SK-N-SH treated with all-trans-retinoic acid at 6 μM for 48 hours (cell line): Measurements from ENCODE around the gene SLC25A48.

Source experiments
- ATAC-seq: fragments of 200-7000 bp; cut with Tn5 transposase; 3 replicates; pipeline ENCODE4 v1.9.1; 2020; ENCODE audit warnings: mild to moderate bottlenecking, moderate library complexity
- ARNTL ChIP-seq: fragments of 450-650 bp; formaldehyde crosslinking; IDR thresholded peaks from 2 replicates; pipeline ENCODE4 v1.5.0; 2020; ENCODE audit warnings: low read depth, mild to moderate bottlenecking, moderate library complexity, borderline replicate concordance
- BACH2 ChIP-seq: fragments of 250-450 bp; sonication (Bioruptor Pico); IDR thresholded peaks from 2 replicates; pipeline ENCODE4 v1.9.0; 2021; ENCODE audit warnings: mild to moderate bottlenecking, borderline replicate concordance
- CSDC2 ChIP-seq: fragments of 250-450 bp; sonication (Bioruptor Pico); IDR thresholded peaks from 2 replicates; pipeline ENCODE4 v1.5.0; 2020; ENCODE audit warnings: mild to moderate bottlenecking, moderate library complexity
- CSRNP3 ChIP-seq: fragments of 250-450 bp; sonication (Bioruptor Pico); IDR thresholded peaks from 2 replicates; pipeline ENCODE4 v1.5.1; 2021; ENCODE audit warnings: mild to moderate bottlenecking, moderate library complexity
- ESRRG ChIP-seq: fragments of 250-450 bp; sonication (Bioruptor Pico); IDR thresholded peaks from 2 replicates; pipeline ENCODE4 v1.6.1; 2021; ENCODE audit warnings: mild to moderate bottlenecking
- GLIS3 ChIP-seq: fragments of 250-450 bp; sonication (Bioruptor Pico); IDR thresholded peaks from 2 replicates; pipeline ENCODE4 v1.5.0; 2020; ENCODE audit warnings: mild to moderate bottlenecking, moderate library complexity
- ISL1 ChIP-seq: fragments of 250-450 bp; sonication (Bioruptor Pico); IDR thresholded peaks from 2 replicates; pipeline ENCODE4 v2.1.2; 2022; ENCODE audit warnings: mild to moderate bottlenecking, moderate library complexity
- OSR1 ChIP-seq: fragments of 250-450 bp; sonication (Bioruptor Pico); IDR thresholded peaks from 2 replicates; pipeline ENCODE4 v1.8.0; 2022; ENCODE audit warnings: moderate library complexity, mild to moderate bottlenecking, inconsistent platforms
- PATZ1 ChIP-seq: fragments of 250-450 bp; sonication (Bioruptor Pico); IDR thresholded peaks from 2 replicates; pipeline ENCODE4 v1.8.0; 2020; ENCODE audit warnings: mild to moderate bottlenecking, moderate library complexity, borderline replicate concordance
- PPARA ChIP-seq: fragments of 250-450 bp; sonication (Bioruptor Pico); IDR thresholded peaks from 2 replicates; pipeline ENCODE4 v1.5.0; 2020; ENCODE audit warnings: mild to moderate bottlenecking, borderline replicate concordance
- SNAI2 ChIP-seq: fragments of 250-450 bp; sonication (Bioruptor Pico); IDR thresholded peaks from 2 replicates; pipeline ENCODE4 v1.5.0; 2020; ENCODE audit warnings: mild to moderate bottlenecking, moderate library complexity
- TCF4 ChIP-seq: fragments of 250-450 bp; sonication (Bioruptor Pico); IDR thresholded peaks from 2 replicates; pipeline ENCODE4 v1.8.0; 2021; ENCODE audit warnings: mild to moderate bottlenecking, moderate library complexity, borderline replicate concordance
- TOX ChIP-seq: fragments of 250-450 bp; sonication (Bioruptor Pico); IDR thresholded peaks from 2 replicates; pipeline ENCODE4 v1.8.0; 2021; ENCODE audit warnings: mild to moderate bottlenecking, moderate library complexity, borderline replicate concordance
- ZC3H10 ChIP-seq: fragments of 250-450 bp; sonication (Bioruptor Pico); IDR thresholded peaks from 2 replicates; pipeline ENCODE4 v1.5.1; 2021; ENCODE audit warnings: mild to moderate bottlenecking, moderate library complexity
- ZFP3 ChIP-seq: fragments of 250-450 bp; sonication (Bioruptor Pico); IDR thresholded peaks from 2 replicates; pipeline ENCODE4 v1.5.0; 2020; ENCODE audit warnings: mild to moderate bottlenecking, moderate library complexity
- ZFP30 ChIP-seq: fragments of 450-650 bp; formaldehyde crosslinking; IDR thresholded peaks from 2 replicates; pipeline ENCODE4 v1.5.0; 2022; ENCODE audit warnings: mild to moderate bottlenecking, moderate library complexity
- ZNF565 ChIP-seq: fragments of 450-650 bp; formaldehyde crosslinking; conservative IDR thresholded peaks from 2 replicates; pipeline ENCODE4 v1.5.0; 2020; ENCODE audit warnings: low read depth, mild to moderate bottlenecking, moderate library complexity
- ZNF70 ChIP-seq: fragments of 450-650 bp; formaldehyde crosslinking; IDR thresholded peaks from 2 replicates; pipeline ENCODE4 v1.5.0; 2020; ENCODE audit warnings: mild to moderate bottlenecking, moderate library complexity
- ZNF8 ChIP-seq: fragments of 450-650 bp; formaldehyde crosslinking; IDR thresholded peaks from 2 replicates; pipeline ENCODE4 v1.5.0; 2020; ENCODE audit warnings: mild to moderate bottlenecking, moderate library complexity

The SLC25A48 gene

GRCh38 chr5:135834639-135835529 lies at the start of gene SLC25A48:
Gene SLC25A48 (plus strand): TSS chr5:135834663. CDS start chr5:135834848, 185 bp downstream.
- ATAC-seq: no peak
- TF ChIP-seq ZC3H10 (CRISPR knock-in tag) (no peak), TOX (no peak), ARNTL (CRISPR knock-in tag) (no peak), PATZ1 (CRISPR knock-in tag) (no peak), ESRRG (CRISPR knock-in tag) (no peak), ZNF565 (CRISPR knock-in tag) (no peak)
- TF ChIP-seq, all 23 proteins: peak for 0

- no peak for TF ChIP-seq CSRNP3
- TF ChIP-seq ZNF8 (CRISPR knock-in tag): no peak
- TF ChIP-seq ZNF70: no peak
- TF ChIP-seq ISL1 (CRISPR knock-in tag): no peak
- no peak for TF ChIP-seq TCF4
- TF ChIP-seq ZC3H10 (CRISPR knock-in tag): no peak
- TF ChIP-seq OSR1 (CRISPR knock-in tag): no peak
- TF ChIP-seq BACH2 (CRISPR knock-in tag): no peak
- no peak for TF ChIP-seq GLIS3
- TF ChIP-seq ZFP30 (CRISPR knock-in tag): no peak
- TF ChIP-seq SNAI2 (CRISPR knock-in tag): no peak
- TF ChIP-seq PATZ1 (CRISPR knock-in tag): no peak
- TF ChIP-seq TOX: no peak
- ATAC-seq: no peak
Measured at GRCh38 chr5:135800656-135801055, 33.8 kb upstream of the SLC25A48 start.

GRCh38 chr5:135810188-135810943 lies 24.1 kb upstream of the SLC25A48 start:
- ATAC-seq: no peak
- TF ChIP-seq CSRNP3 (no peak), ZNF70 (no peak), PPARA (CRISPR knock-in tag) (no peak)

- ATAC-seq: no peak
- TF ChIP-seq ARNTL (CRISPR knock-in tag) (no peak), TOX (no peak), CSDC2 (CRISPR knock-in tag) (no peak), PPARA (CRISPR knock-in tag) (no peak), ESRRG (CRISPR knock-in tag) (no peak), BACH2 (CRISPR knock-in tag) (no peak), ZFP30 (CRISPR knock-in tag) (no peak), ZFP3 (CRISPR knock-in tag) (no peak), OSR1 (CRISPR knock-in tag) (no peak)
- TF ChIP-seq, all 23 proteins: peak for 0
Measured at GRCh38 chr5:135811007-135811406, 23.5 kb upstream of the SLC25A48 start.
